CD4-positive, alpha-beta T cell treated with Interleukin-10 for 1 hour (primary cell): ENCODE measurements around the gene ITIH5.

ENCODE experiments used
- DNase-seq: peaks from one replicate; pipeline ENCODE4 v3.0.0-alpha.2; 2020

Gene ITIH5

DNA sequence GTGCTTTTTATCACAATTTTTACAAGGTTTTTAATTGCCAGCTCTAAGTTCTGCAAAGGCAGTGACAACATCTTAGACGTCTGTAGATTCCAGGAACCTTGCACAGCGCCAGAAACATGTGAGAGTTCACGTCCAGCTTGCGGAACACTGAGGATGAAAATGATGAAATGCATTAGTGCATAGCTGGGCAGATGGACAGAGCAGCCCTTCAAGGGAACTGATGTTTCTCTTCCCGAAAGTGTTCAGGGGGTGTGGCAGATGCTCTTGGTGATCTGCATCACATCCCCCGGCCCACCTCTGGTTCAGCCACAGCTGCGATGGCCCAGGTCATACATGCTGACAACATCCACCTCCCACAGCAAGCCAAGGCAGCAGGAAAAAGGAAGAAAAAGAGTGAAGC, 40.9 kb downstream of the ITIH5 start:
- no peak for DNase-seq

DNA sequence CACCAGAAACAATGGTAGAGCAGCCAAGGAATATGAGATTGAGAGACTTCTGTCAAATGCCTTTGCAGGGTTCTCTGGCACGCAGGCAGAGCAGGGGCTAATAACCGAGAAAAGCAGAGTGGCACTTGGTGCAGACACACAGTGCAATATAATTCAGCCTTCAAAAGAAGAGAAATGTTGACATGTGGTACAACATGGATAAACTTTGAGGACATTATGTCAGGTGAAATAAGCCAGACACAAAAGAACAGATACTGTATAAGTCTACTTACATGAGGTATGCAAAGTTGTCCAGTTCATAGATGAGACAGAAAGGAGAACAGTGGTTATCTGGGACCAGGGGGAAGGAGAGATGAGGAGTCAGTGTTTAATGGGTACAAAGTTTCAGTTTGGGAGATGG, 41.8 kb downstream of the ITIH5 start:
- DNase-seq = no peak

DNA sequence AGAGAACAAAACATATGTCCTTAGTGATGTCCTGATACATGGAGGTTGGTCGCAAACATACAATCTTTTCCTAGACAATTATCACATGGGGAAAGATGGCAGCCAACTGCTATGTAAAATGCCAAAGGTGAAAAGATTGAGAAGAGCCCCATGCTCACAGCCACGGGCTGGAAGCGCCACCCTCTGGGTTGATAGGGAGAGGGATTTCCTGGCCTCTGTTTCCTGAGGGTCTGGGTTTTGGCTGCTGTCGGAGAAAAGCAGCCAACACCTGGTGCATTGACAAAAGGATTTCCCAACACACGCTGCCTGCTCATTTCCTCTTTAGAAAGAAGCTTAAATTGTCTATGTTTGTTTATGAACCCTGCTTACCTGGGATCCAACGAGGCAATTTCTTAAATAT, 43.8 kb downstream of the ITIH5 start:
- DNase-seq = no peak

DNA sequence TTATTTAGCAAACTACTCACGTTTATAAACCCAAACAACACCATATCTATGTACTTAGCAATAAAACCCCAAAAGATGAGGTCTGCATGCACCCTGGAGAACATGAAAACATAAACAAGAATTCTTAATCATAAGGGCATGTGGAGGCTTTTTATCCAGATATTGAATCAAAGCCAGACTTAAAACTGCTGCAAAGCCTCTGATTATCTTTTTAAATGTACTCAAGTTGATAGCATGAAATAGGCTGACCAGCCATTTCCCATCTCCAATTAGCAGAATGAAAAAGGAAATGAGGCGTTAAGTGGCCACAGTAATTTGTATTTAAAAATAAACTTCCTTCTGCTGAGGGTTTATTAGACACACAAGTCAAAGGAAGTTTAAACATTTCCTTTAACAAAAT, 48.3 kb downstream of the ITIH5 start:
- DNase-seq = no peak

DNA sequence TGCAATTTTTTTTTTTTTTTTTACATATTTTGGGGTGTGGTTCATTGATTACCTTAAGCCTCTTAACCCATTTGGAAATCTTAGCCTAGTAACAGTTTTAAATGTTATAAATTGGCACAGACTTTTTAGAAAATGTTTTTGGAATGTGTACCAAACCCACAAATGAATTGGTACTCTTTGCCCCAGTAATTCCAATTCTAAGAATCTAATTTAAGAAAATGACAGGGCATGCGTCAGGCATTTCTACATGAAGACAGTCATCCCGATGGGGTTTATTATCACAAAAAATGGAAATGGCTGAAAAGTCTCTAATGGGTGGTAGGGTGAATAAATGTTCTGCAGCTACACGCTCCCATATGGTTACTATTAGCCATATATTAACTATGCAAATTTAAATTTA, 54.9 kb downstream of the ITIH5 start:
- DNase-seq = no peak

DNA sequence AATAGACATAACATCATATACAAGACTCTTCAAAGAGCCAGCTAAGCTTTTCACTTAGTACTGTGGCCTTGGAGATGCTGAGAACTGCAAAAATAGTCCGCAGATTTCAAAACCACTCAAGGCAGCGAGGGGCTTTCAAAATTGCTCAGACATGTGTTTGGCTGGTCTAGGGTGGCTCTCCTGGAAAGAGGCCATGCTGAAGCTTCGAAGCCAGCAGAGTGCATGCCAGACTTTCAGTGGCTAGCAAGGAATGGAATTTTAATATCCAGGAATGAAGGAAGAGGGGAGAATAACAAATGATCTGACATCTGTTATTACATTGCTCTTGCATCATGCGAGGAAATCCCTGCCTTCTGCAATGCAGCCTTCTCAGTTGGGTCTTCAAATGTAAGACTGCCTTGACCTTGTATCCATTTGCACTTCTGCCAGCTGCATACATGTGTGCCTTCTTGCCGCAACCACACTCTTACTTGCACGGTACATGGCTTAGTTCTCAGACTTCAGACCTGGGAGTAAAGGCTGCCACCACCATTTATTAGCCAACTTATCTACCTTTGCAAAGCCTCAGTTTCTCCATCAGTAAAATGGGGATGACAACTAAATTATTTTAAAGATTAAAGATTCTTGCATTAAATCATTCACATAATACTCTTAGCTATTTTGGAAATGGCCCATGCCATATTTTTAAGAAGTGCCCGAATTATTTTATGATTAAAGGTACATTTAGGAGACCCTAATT, 55.9 kb downstream of the ITIH5 start:
- DNase-seq = no peak

DNA sequence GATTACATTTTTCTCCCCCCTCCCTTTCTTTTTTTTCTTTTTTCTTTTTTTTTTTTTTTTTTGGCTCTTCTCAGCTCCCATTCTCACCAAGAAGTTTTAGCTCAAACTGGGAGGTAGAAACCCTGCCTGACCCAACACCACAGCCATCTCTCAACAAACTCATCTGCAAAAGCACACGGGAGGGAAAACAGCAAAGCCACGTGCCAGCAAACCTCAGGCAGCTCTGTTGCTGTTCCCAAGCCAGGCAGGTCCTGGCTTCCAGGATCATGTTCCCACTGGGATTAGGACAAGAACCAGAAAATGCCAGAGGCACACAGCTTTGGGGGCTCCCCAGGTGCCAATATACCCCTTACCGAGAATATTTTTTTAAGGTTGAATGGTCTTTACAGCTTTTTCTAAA, 56.7 kb downstream of the ITIH5 start:
- DNase-seq = no peak

DNA sequence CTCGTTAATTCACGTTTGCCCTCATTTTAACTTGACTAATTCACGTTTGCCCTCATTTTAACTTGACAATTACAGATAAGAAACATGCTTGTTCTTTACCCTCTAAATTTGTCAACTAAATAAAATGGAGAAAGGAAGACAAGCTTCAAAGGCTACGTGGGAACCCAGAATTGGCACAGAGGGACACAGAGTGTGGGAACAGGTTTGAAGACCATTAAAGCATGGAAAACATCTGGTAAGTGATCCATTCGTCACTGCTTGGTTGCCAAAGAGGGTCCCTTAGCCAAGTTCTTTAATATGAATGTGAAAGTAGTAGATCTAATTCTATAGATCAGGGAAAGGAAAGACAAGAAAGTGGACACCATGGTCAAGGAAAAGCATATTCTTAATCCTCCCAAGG, 57.2 kb downstream of the ITIH5 start:
- DNase-seq = no peak

DNA sequence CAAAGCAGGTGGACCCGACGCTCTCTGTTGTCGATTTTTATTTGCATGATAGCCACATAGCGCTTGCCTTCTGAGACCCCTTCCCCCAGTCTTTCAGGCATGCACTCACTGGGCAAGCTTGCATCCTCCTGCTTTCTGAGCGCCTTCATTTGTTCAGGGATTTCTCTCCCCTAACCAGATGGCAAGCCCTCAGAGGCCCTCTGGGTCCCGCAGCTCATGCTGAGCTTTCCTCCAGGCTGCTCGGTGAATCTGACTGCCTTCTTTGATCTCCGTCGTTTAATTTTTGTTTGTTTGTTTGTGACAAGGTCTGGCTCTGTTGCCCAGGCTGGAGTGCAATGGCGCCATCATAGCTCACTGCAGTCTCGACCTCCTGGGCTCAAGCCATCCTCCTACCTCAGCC, 58.8 kb downstream of the ITIH5 start:
- no peak for DNase-seq

DNA sequence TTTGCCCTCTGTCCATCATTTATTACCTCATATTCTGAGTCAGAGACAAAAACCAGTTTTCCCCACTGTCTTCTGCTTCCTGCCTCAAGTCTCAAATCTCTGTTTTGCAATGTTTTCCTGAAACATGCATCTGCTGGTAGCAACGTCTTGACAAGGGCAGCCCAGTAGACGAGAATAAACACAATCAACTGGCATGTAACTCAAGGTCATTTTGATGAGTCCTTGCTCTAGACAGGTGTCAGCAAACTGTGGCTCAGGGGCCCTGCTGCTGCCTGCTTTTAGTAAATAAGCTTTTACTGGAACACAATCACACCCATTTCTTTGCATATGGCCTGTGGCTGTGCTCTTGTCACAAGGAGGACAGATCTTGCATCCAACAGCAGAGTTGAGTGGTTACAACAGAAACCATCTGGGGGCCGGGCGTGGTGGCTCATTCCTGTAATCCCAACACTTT, 59.8 kb downstream of the ITIH5 start:
- DNase-seq = no peak

DNA sequence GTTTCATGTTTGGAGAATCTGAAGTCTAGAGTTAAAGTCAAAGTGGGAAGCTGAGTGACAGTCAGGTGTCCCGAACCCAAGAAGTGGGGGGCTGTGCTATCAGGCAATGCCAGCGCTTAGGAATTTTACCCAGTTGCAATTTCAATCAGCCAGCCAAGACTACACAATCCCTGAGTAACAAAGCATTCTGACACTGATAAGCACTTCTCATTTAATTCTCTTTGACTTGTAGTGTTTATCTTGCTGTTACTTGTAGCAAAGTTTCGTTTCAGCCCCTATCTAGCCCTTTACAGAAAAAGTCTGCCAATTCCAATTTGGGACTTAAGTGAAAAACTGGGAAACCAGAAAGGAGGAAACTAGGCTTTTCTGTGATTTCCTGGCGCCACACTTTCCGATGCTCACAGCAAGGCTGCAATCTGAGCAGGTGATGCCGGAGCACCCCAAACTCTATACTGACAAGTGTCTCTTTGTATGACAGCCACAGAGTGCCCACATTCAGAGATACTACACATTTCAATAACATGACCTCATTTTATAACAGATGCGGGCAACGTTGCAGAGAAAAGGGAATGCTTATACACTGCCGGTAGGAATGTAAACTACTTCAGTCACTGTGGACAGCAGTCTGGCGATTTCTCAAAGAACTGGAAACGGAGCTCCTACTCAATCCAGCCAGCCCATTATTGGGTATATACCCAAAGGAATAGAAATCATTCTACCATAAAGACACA, 61.0 kb downstream of the ITIH5 start:
- no peak for DNase-seq

DNA sequence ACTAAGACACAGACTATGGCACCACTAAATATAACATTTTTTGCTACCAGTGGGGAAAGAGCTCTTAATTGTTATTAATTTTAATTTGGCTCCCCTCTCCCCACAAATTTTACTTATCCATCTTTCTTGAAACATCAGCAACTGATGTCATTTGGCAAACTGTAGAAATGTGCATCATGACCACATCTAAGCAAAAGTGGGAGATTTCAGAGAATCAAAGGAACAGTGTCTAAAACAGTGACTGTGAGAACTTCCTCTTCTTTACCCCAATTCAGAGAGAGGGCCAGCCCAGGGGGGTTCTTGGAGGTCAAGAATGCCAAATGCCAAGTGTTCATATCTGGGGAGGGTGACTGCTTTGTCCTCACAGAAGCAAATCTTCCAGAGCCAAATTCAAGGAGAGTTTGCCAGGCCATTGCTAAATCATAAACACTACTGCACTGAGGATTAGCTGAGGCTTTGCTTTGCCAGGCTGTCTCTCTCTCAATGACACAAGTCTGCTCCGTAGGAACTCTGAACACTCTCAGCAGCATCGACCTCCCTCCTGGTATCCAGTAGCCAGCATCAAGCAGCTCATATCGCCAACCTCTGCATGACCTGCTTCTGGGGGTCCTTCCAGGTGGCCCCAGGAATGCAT, 65.6 kb downstream of the ITIH5 start:
- no peak for DNase-seq

DNA sequence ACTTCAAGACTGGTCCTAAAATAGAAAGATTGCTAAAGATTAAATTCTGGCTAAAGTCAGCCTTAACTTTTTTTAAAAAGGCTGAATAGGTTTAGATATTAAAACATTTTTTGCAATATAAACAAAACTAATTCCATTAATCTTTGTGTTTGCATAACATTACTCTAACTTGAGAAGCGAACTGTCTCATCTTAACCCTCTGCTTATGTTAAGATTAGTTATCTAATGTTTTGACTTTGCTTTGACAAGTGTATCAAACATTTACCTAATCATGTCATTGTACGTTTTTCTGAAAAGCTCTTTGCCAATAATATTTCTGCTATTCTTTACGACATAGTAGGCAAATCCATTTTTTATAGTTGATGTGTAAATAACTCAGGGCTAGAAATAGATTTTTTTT, 68.0 kb downstream of the ITIH5 start:
- no peak for DNase-seq

DNA sequence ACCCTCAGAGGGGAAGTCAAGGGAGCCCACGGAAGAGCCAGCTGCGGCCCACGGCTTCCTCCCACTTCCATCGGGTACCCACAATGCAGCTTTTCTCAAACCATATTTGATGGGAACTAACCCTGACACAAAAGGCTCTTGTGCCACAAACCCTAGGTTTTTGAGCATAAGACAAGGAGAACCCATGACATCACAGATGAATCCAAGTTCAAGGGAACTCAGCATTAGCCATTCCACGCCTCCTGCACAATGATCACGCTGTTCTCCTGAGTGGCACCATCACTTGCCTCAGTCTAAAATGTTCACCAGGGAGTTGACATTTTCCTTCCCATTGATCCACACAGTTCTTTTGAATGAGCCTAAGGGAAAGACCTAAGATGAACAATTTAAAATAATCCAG, 70.4 kb downstream of the ITIH5 start:
- DNase-seq = no peak

DNA sequence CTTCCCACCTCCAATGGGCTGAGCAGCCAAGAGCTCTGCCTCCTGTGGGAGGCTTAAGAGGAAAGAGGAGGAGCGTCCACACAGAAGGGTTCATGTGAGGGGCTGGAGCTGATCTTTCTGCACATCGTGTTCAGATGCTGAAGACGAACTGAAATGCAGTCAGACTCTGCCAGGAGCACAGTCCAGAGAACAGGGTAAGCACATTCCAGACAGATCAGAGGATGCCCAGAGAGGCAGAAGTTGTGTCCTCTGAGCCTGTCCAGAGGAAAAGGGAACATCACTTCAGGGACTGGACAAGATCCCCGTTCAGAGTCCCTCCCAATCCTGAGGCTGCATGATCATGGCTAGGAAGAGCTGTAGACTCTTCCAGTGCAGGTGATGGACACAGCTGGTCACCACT, 72.9 kb downstream of the ITIH5 start:
- no peak for DNase-seq

DNA sequence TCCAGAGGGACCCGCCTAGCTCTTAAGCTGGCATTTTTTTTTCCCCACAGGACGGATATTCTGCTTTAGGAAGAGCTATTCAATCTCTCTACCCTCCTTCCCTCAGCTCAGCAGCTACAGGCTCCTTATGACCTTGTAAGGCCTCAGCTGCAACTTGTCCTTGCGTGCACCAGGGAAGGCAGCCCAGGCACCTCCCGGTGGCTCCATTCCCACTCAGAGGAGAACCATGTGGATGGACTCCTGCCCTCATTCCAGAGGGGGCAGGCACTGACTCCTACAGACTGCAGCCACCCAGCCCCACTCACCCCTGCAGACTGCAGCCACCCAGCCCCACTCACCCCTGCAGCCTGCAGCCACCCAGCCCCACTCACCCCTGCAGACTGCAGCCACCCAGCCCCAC, 73.7 kb downstream of the ITIH5 start:
- no peak for DNase-seq

DNA sequence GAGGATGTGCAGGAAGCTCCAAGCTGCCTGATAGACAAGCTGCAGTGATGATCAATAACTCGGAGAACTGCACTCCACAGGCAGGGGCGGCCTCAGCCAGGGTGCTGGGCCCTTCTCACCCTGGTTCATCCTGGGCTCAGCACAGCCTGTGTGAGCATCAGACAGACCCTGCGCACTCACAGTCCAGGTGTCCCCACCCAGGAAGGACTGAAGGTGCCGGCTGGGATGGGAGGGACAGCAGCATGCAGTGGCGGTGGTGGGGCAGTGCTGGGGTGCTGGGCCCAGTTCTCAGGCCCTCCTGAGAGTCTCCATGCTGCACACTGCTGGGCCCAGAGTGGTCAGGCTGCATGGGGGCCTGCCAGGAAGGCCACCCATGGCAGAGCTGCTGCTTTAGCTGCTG, 74.1 kb downstream of the ITIH5 start:
- DNase-seq = no peak

DNA sequence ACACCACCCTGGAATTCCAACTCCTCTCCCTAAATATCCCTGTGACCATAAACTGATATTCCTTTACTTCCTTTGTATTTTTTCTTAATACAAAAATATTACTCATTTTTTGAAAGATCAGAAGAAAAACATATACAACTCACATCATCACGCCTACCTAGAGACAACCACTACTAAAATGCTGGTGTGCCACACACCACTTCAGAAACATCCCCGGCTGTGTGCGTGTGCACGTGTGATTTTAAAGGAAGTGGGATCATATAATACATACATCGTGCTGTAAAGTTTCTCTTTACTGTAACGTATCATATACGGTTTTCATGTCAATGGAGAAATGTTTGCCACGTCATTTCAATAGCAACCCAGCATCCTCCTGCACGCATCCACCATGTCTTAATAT, 76.5 kb downstream of the ITIH5 start:
- DNase-seq = no peak

DNA sequence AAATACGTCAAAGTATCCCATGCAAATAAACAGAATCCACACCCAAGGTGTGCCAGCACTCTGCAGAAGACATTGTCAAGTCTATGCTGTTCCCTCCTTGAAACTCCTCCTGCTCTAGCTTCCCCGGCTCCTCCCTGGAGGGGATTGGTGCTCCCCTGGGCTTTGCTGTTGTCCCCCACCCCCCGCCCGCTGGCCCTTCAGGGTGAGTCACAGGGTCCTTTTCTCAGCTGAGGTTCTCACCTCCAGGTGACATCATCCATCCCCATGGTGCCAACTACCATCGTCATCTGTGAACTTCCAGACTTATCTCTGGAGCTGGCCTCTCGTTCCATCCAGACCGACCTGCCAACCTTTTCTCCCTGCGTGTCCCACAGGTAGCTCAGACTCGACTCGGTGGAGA, 77.0 kb downstream of the ITIH5 start:
- DNase-seq = no peak

DNA sequence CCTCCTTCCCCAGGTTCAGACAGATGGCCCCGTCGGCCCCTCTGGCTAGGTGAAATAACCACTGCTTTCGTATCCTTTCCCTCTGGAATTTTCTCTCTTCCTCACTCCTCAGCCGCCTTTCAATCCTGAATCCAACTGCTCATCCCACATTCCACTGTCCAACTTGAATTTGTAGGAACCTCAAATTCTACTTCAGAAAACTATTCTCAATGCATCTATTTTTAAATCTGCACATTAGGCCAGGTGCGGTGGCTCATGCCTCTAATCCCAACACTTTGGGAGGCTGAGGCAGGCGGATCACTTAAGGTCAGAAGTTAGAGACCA, 78.9 kb downstream of the ITIH5 start:
- DNase-seq = no peak

DNA sequence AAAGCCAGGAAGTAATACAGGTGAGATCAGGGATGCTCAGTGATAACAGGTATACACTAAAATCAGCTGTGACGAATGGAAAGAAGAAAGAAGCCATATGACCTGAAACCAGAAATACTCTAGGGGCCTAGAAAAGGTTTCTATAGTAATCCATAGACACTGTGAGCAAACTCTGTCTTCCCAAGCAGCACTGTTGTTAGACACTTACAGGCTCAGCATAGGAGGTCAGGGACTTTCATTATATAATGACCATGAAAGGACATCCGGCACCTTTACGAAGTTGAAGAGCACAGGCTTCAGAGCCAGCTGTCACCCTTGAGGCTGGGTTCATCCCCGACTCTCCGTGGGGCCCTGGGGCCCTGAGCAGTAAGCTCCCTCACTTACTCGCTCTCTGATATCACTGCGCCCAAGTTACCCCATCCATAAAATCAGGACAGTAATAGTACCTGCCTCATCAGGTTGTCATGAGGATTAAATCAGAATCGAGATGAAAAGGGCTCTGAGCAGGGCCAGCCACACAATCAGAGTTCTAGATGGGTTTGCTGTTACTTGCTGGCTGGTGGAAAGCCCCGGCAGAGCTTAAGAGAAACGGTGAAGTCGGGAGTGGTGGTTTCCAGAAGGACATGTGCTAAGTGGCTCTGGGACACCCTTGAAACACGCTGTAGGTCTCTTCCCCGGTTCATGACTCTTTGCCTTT, 79.5 kb downstream of the ITIH5 start:
- no peak for DNase-seq

DNA sequence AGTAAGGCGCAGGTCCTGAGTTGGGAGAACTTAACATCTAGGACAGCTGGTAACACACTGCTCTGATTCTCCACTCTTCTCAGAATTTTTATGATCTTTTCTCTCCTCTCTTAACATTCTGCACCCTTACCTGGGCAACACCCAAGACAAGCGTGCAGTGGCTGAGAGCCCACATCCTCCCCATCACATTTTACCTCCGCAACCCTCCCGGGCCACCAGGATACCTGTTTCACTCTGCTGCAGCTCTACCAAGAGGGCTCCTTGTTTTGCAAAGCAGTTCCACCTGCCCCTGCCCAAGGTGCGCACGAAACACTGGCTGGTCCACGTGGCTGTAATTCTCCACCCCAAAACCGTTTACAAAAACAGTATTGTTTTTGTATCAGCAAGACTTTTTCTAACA, 81.5 kb downstream of the ITIH5 start:
- no peak for DNase-seq

DNA sequence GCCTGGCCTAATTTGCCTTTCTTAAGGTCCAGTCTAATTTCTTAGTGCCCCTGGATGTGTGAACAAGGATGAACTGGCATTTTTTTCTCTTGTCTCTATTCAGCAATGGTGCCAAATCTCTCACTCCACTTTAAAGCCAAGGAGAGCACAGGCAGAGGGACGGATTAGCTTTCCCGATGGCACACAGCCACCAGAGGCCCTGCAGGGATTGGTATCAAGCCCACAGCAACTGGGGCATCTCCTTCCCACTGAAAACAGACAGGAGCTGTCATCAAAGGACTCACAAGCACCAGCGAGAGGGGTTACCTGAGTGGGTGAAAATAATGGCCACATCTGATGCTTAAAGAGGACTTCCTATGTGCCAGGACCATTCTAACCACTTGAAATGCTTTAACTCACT, 83.1 kb downstream of the ITIH5 start:
- no peak for DNase-seq

DNA sequence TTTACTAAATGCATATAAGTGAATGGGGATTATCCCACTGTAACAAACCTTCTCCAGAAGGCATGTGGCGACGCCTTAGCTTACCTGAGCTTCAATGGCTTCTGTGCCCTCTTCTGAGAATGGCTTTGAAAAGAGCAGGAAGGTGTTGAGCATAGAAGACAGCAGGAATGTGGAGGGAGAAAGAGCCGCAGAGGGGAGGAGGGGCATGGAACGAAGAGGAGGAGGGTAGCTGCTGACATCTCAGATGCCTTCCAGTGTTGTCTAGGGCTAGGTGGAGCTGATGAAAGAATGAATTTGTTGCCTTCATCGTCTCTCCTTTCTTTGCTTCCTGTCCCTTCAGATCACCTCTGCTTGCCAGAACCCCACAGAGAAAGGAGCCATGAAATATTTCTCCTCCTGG, 86.2 kb downstream of the ITIH5 start:
- no peak for DNase-seq
